ENCODE measurements around the gene TMEM59L. TPM values are rescaled to one million over a fixed set of nuclear protein-coding genes. Genes with fewer than 3 reads are reported as not detected.
A peak's percentile ranks its signal among the peaks of the same experiment; 100 is the strongest.

Gene TMEM59L
- total and polyA plus RNA-seq, 10 of the 15 experiments (the other 5 are each of a cell fraction or from before 2014, with no cell fraction given): 0.06 TPM; not detected in 9

- peak within 1 kb of the TSS; percentile 72 for H2AFZ ChIP-seq (ENCODE audit: control insufficient read depth, low read depth, low read length)
- intact Hi-C loops (cut with micrococcal nuclease; ENCODE audit: unreplicated experiment) (loop anchor here (2.0 to 5.0 kb wide), 4 partner anchors 46 to 259 kb away; partner anchors contain the start of genes ELL and FKBP8), in situ Hi-C loops (cut with MboI) (no loop called here)
- H3K4me3 ChIP-seq: peak within 1 kb of the TSS; percentile 70
- H4K20me1 ChIP-seq (ENCODE audit: control insufficient read depth, insufficient read depth): no peaks in the 10 kb centered on the region; the same call in 1 of the 2 replicates
- H3K27me3 ChIP-seq (replicated peaks in 1 of 2; ENCODE audit: control insufficient read depth in 2 of 2, insufficient read depth in 2 of 2, low read length in 1 of 2): peaks cover 0 to 2% of the 10 kb centered on the region in 2 experiments; a peak in 1 of 4 replicates
- H3K9ac ChIP-seq (ENCODE audit: control insufficient read depth, insufficient read depth, low read length): peak within 1 kb of the TSS; percentile 66
- no peaks in the 10 kb centered on the region for H3K9me3 ChIP-seq (replicated peaks; ENCODE audit: control insufficient read depth, insufficient read depth, low read length)
- RAD21 ChIA-PET (ENCODE audit: unreplicated experiment): interaction anchor here (1.2 to 4.8 kb wide), 6 partner anchors 30 to 138 kb away, joined by 3 to 35 read pairs (median 12); partner anchors contain the start of genes ELL, FKBP8 and KXD1
- 1% methylated on average over 72 of the region's 72 CpGs for WGBS (ENCODE audit: insufficient coverage, insufficient replicate concordance, low lambda C conversion rate, missing lambda C conversion rate)
- peaks cover 0 to 3% of the 10 kb centered on the region in 2 experiments; a peak in 1 of 4 replicates for H3K36me3 ChIP-seq (ENCODE audit: control insufficient read depth in 2 of 2, insufficient read depth in 2 of 2, low read length in 1 of 2)
- POLR2A ChIA-PET: interaction anchor here (0.6 to 6.0 kb wide), 7 partner anchors 16 to 194 kb away, joined by 3 to 43 read pairs (median 21); partner anchors contain the start of genes ELL, FKBP8, KXD1 and UBA52
- CTCF ChIA-PET: interaction anchor here (0.6 to 6.0 kb wide), 26 partner anchors 8 to 398 kb away, joined by 3 to 64 read pairs (median 4); partner anchors contain the start of genes ELL, FKBP8, KXD1 and UBA52
- SMC1A ChIA-PET (ENCODE audit: uncharacterized antibody, unreplicated experiment): interaction anchor here (0.7 to 5.2 kb wide), 13 partner anchors 13 to 260 kb away, joined by 3 to 44 read pairs (median 4); partner anchors contain the start of genes ELL, FKBP8, KXD1 and UBA52
- DNase-seq (ENCODE audit: low read depth, low spot score) (peak; percentile 54), FAIRE-seq (peak; percentile 77), ATAC-seq (peak; percentile 92)
- peak within 1 kb of the TSS; percentile 98 for H3K4me2 ChIP-seq (ENCODE audit: control insufficient read depth, insufficient read depth)
- peaks cover 32% of the 10 kb centered on the region for H3K4me1 ChIP-seq (ENCODE audit: control insufficient read depth, insufficient read depth, low read length)
- H3K27ac ChIP-seq (ENCODE audit: control insufficient read depth, insufficient read depth): peak within 1 kb of the TSS; percentile 72
- peaks cover 4% of the 10 kb centered on the region; the same call in 1 of the 2 replicates for H3K79me2 ChIP-seq (ENCODE audit: control insufficient read depth, insufficient read depth, low read length)
- no TSS peak for BruUV-seq (replicated peaks)
- TF ChIP-seq ELK1 (IDR thresholded peaks at IDR 0.05; ENCODE audit: low read depth, low read length): peak; percentile 78
- TF ChIP-seq IKZF1 (conservative IDR thresholded peaks at IDR 0.05): peak; percentile 88
- peak; percentile 22 for TF ChIP-seq SP1 (IDR thresholded peaks at IDR 0.05; ENCODE audit: low read depth, low read length)
- TF ChIP-seq YY1 (IDR thresholded peaks at IDR 0.05; ENCODE audit: low read depth, low read length): peak; percentile 59; the same call in 1 of the 2 replicates
- peak; percentile 64; the same call in 1 of the 2 replicates for TF ChIP-seq SIN3A (IDR thresholded peaks at IDR 0.05; ENCODE audit: low read depth, low read length)
- peak; percentile 8; the same call in 1 of the 2 replicates for TF ChIP-seq IRF3 (IDR thresholded peaks at IDR 0.05)
- peak; percentile 67; the same call in 1 of the 2 replicates for TF ChIP-seq ZNF687 (IDR thresholded peaks at IDR 0.05)
- 0 out of 2 replicates have a peak, but pooled peaks have one; percentile 20 for TF ChIP-seq ZNF592 (IDR thresholded peaks at IDR 0.05)
Observed at GRCh38 chr19:18588611-18589379, 23.9 kb upstream of the TMEM59L start, which contains the start of gene REX1BD. Gene REX1BD, plus strand, starts transcription at chr19:18588798. Its CDS starts 4 bp downstream, at chr19:18588802.
